Kidney epithelial cell (primary cell): ENCODE measurements around the gene GLS. TPM values are rescaled to one million over a fixed set of nuclear protein-coding genes. Genes with fewer than 3 reads are reported as not detected.
"Not testable (repeated sequence)": the region's sequence is repeated elsewhere in the genome, so short reads cannot be mapped to it uniquely, and the experiment has no call there.

ENCODE experiments used
- DNase-seq: peaks from one replicate; pipeline ENCODE4 v3.0.0-alpha.2; 2010; ENCODE audit warnings: low read depth
- H3K27me3 ChIP-seq: 2 replicates; pipeline ENCODE4 v1.6.0; 2011; ENCODE audit warnings: low read length; ENCODE audit not compliant: control insufficient read depth, insufficient read depth
- H3K36me3 ChIP-seq: 2 replicates; pipeline ENCODE4 v1.5.1; 2011; ENCODE audit warnings: low read length; ENCODE audit not compliant: control insufficient read depth, insufficient read depth
- H3K4me3 ChIP-seq: 2 replicates; pipeline ENCODE4 v1.5.1; 2011; ENCODE audit warnings: low read depth, mild to moderate bottlenecking, control low read depth, low read length
- total RNA-seq: library from RNA; depleted of rRNA; stranded (reverse); fragments of >200 nt; gene quantifications from 2 replicates; pipeline ENCODE4 v1.2.3, GENCODE V29; 2015
- TF ChIP-seq, protein P1 (sequence below): IDR thresholded peaks from 2 replicates; pipeline ENCODE4 v1.5.1; 2011; ENCODE audit warnings: mild to moderate bottlenecking, moderate library complexity, low read length, control low read depth, inconsistent platforms; ENCODE audit not compliant: insufficient read depth, poor library complexity, severe bottlenecking

The GLS gene
- total RNA-seq, 1 donor from 2014 or later, result 85.0 TPM

DNA sequence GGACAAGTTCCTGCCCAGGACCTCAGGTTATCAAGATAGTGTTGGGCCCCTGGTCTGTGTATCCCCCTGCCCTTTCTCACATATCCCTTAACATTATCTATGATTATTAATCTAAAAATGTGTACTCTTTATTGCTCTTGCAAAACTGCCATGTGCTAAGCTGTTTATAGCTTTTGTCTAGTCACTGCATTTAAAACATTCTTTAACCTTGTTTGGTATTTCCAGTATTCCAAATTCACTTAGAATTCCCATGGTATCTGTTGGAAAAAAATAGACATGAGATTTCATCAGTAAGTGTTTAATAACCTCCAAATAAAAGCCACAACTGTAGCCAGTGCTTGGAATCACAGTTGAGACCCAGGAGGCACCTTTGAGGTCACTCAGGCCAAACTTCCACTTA is 16.2 kb upstream of the GLS start:
- DNase-seq, result no peak
- Histone ChIP-seq H3K36me3 (no peaks in the 10 kb centered on the region), H3K4me3 (no peak overlapping the region), H3K27me3 (no peaks in the 10 kb centered on the region)
- TF ChIP-seq, protein P1, sequence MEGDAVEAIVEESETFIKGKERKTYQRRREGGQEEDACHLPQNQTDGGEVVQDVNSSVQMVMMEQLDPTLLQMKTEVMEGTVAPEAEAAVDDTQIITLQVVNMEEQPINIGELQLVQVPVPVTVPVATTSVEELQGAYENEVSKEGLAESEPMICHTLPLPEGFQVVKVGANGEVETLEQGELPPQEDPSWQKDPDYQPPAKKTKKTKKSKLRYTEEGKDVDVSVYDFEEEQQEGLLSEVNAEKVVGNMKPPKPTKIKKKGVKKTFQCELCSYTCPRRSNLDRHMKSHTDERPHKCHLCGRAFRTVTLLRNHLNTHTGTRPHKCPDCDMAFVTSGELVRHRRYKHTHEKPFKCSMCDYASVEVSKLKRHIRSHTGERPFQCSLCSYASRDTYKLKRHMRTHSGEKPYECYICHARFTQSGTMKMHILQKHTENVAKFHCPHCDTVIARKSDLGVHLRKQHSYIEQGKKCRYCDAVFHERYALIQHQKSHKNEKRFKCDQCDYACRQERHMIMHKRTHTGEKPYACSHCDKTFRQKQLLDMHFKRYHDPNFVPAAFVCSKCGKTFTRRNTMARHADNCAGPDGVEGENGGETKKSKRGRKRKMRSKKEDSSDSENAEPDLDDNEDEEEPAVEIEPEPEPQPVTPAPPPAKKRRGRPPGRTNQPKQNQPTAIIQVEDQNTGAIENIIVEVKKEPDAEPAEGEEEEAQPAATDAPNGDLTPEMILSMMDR, result no peak

DNA sequence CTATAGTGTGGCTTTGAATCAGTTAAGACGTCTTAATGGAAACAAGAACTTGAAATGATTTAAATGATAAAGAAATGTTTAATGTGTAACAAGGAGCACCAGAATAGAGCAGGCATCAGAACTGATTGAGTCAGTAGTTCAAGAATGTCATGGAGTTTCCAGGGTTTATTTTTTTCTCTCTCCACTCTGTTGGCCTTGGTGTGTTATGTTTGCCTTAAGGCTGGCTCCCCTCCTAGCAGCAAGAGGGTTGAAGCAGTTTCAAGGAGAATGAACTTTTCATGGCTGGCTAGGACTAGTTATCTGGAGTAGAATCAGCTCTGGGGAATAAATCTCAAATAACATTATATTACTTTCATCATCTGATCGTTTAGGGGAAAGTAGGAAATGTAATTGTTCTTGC is 13.4 kb upstream of the GLS start:
- DNase-seq, result no peak
- H3K36me3 ChIP-seq, result no peaks in the 10 kb centered on the region
- H3K4me3 ChIP-seq, result no peak overlapping the region
- TF ChIP-seq, protein P1, result no peak
- H3K27me3 ChIP-seq, result no peaks in the 10 kb centered on the region

DNA sequence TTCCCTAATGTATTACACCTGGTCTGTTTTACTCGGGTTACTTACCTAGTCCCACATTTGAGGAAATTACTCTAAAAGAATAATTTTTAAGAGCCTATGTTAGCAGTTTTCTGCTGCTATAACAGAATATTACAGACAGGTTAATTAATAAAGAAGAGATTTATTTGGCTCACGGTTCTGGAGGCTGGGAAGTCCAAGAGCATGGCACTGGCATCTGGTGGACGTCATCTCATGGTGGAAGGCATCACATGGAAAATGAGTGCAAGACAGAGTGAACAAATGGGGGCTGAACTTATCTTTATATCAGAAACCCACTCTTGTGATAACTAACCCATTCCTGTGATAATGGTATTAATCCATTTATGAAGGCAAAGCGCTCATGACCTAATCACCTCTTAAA is 12.8 kb upstream of the GLS start:
- TF ChIP-seq, protein P1, result no peak
- Histone ChIP-seq H3K4me3 (no peak overlapping the region), H3K36me3 (no peaks in the 10 kb centered on the region), H3K27me3 (no peaks in the 10 kb centered on the region)
- no peak for DNase-seq

DNA sequence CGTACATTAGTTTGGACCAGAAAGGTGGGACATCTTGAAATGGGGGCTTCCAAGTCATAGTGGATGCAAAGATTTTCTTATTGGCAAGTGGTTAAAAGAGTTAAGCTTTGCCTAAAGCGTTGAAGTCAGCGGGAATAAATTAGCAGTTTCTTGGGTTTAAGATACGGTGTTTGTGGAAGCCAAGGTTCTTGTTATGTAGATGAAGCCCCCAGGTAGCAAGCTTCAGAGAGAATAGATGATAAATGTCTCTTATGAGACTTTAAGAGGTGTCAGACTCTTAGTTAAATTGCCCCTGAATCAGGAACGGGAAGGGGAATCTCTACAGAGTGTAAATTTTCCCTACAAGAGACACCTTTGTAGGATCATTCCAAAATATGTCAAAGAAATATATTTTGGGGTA is 10.9 kb upstream of the GLS start:
- TF ChIP-seq, protein P1, result no peak
- no peak overlapping the region for H3K4me3 ChIP-seq
- no peak for DNase-seq
- H3K36me3 ChIP-seq, result no peaks in the 10 kb centered on the region
- no peaks in the 10 kb centered on the region for H3K27me3 ChIP-seq

DNA sequence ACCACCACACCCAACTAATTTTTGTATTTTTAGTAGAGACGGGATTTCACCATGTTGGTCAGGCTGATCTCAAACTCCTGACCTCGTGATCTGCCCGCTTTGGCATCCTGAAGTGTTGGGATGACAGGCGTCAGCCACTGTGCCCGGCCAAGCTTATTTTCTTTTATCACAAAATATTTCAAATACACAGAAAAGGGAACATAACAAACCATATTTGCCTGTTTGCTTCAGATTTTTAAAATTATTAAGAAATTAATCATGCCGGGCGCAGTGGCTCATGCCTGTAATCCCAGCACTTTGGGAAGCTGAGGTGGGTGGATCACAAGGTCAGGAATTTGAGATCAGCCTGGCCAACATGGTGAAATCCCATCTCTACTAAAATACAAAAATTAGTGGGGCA is 7.2 kb upstream of the GLS start:
- not testable (repeated sequence) for H3K4me3 ChIP-seq, H3K36me3 ChIP-seq, DNase-seq, H3K27me3 ChIP-seq

DNA sequence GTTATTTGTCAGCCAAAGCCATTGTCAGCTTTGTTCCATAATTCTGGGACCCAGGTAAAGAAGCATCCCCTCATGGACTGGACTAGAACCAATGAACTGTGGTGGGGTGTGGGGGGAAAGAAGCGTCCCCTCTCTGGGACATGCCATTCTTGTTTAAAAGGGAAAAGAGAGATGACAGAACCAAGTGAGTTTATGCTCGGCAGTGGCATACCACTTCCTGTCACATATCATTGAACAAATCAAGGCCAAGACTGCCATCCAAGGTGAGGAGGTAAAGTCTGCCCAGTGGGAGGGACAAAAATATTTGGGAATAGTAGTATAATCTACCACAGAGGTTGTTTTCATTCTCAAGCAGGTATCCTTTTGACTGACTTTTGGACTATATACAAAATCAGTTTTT is 4.7 kb upstream of the GLS start:
- H3K36me3 ChIP-seq, result no peaks in the 10 kb centered on the region
- no peak for DNase-seq
- TF ChIP-seq, protein P1, result no peak
- H3K4me3 ChIP-seq, result no peak overlapping the region
- H3K27me3 ChIP-seq, result no peaks in the 10 kb centered on the region
